Omental fat pad (tissue), 4 donors: ENCODE results near the gene SLC12A2. TPM values are rescaled to one million over a fixed set of nuclear protein-coding genes. Genes with fewer than 3 reads are reported as not detected.

Experiments used
- ATAC-seq: fragments of 150-250 bp; one replicate; pipeline ENCODE4 v1.9.1; 2016; ENCODE audit warnings: mild to moderate bottlenecking, moderate library complexity; ENCODE audit not compliant: low FRiP score
- DNase-seq: peaks from one replicate; pipeline ENCODE4 v3.0.0-alpha.2; 2019; ENCODE audit warnings: low spot score
- CTCF ChIP-seq, 3 donors: fragments of 450-650 bp; IDR thresholded peaks; one replicate each; pipeline ENCODE4 v1.5.1; 2016 to 2017; ENCODE audit warnings: antibody characterized with exemption in 3 of 3, mild to moderate bottlenecking in 3 of 3, moderate library complexity in 2 of 3
- total RNA-seq, 4 donors: library from RNA; depleted of rRNA; stranded (reverse); fragments of >200 nt; gene quantifications; one replicate each; pipeline ENCODE4 v1.1.0, GENCODE V29; 2016

The SLC12A2 gene
- total RNA-seq, 4 donors from 2014 or later = 14.4 to 28.1 (median 20.6) TPM

GRCh38 chr5:128154943-128155342 lies 71.4 kb downstream of the SLC12A2 start:
- TF ChIP-seq CTCF (IDR thresholded peaks at IDR 0.05) = no peak
- DNase-seq = no peak
- no peak for ATAC-seq

DNA sequence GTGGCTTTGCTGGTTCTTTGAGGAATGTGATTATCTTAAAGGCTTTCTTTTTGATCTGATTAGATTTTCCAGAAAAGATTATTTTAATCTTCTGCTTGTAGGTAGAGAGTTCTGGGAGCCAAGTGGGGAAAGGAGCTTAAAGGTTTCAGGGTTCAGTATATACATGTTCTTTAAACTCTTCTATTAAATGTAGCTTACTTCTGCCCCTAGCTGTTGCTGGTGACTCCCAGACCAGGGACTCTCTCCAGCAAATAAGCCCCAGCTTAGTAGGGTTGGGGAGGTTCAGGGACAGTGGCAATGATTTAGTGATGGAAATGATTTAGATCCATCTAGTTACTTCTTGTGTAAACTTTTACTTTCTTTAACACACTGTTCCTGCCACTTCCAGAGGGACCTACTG lies 72.2 kb downstream of the SLC12A2 start:
- TF ChIP-seq CTCF (IDR thresholded peaks at IDR 0.05) = no peak
- no peak for DNase-seq
- ATAC-seq = no peak

- DNase-seq (no peak), ATAC-seq (no peak)
- no peak for TF ChIP-seq CTCF (IDR thresholded peaks at IDR 0.05)
These were observed 73.0 kb downstream of the SLC12A2 start for GRCh38 chr5:128156521-128156920.

- no peak for ATAC-seq
These were observed 74.8 kb downstream of the SLC12A2 start for GRCh38 chr5:128158342-128158741.

DNA sequence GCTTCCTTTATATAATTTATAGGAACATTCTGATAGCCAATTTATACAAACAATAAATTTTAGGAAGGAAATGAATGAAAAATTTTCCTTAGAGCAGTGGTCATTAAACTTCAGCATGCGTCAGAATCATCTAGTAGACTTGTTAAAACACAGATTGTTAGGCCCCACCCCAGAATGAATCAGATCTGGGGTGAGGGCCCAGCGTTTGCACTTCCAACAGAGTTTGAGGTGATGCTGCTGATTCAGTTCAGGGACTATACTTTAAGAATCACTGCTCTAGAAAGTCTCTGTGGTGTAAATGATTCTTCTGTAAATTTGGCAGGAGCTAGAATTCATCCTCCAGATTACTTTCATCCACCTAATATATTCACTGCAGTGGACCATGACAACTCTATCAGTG lies 80.4 kb downstream of the SLC12A2 start:
- no peak for TF ChIP-seq CTCF (IDR thresholded peaks at IDR 0.05)
- no peak for DNase-seq
- no peak for ATAC-seq

More at GRCh38 chr5:128158342-128158741, 74.8 kb downstream of the SLC12A2 start:
- no peak for DNase-seq
- TF ChIP-seq CTCF (IDR thresholded peaks at IDR 0.05) = no peak

DNA sequence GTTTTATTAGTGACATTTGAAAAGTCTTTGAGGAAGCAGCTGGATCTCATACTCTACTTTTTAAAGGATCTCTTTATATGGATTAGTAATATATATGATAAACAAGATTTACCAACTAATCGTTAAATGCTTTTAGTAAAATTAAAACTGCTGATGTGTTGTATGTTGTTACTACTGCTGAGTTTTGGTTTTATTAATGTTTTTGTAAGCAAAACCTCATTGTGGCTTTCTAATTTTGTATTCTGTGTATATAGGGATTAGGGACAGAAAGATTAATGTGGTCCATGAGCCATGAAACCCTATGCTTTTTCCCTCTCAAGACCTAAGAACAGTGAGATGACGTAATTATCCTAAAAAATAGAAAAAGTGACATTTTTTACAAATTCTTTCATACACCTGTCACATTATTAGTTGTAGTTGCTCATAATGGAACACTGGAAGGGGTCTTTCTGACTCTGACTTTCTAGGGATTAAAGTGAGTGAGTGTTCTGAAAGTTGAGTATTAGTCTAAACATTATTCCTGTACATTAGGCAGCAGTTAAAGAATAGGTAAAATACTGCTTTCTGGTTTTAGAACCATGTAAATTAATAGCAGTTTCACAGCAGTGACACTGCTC lies 85.9 kb downstream of the SLC12A2 start:
- no peak for ATAC-seq
- no peak for TF ChIP-seq CTCF (IDR thresholded peaks at IDR 0.05)

DNA sequence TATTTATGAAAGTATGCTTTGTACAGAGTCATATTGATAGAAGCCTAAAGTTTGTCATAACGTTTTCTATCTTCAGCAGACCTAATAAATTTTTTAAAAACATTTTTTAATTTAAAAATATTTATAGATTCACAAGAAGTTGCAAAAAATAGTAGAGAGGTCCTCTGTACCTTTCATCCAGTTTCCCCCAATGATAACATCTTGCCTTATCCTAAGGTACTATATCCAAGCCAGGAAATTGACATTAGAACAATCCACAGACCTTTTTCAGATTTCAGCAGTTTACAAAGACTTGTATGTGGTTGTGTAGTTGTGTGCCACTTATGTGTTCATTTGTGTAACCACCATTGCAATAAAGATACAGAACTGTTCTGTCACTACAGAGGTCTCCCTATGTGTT lies 88.5 kb downstream of the SLC12A2 start:
- no peak for TF ChIP-seq CTCF (IDR thresholded peaks at IDR 0.05)
- no peak for ATAC-seq
- DNase-seq = no peak

More for the DNA sequence above, 85.9 kb downstream of the SLC12A2 start:
- no peak for DNase-seq
